GM12892 (cell line): Measurements from ENCODE around the gene PRRC2B.
"Not testable (repeated sequence)": the region's sequence is repeated elsewhere in the genome, so short reads cannot be mapped to it uniquely, and the experiment has no call there.

ENCODE experiments used
- POLR2A ChIP-seq: IDR thresholded peaks from 2 replicates; pipeline ENCODE4 v1.6.1; 2011; ENCODE audit warnings: low read depth, low read length, control low read depth
- POLR2AphosphoS5 ChIP-seq: IDR thresholded peaks from 2 replicates; pipeline ENCODE4 v1.6.1; 2011; ENCODE audit warnings: low read depth, low read length, control low read depth
- TAF1 ChIP-seq: IDR thresholded peaks from 2 replicates; pipeline ENCODE4 v1.6.1; 2011; ENCODE audit warnings: low read depth, mild to moderate bottlenecking, control low read depth, low read length, borderline replicate concordance

- TF ChIP-seq POLR2A, POLR2AphosphoS5, TAF1: not testable (repeated sequence)
These were observed 21.3 kb upstream of the PRRC2B start for GRCh38 chr9:131372599-131372973.
